Left lung (tissue), 10 donors: ENCODE data around the gene C1QL4. TPM values are rescaled to one million over a fixed set of nuclear protein-coding genes. Genes with fewer than 3 reads are reported as not detected.

ENCODE experiments used
- ATAC-seq: fragments of 200-7000 bp; cut with Tn5 transposase; one replicate; pipeline ENCODE4 v1.9.1; 2020; ENCODE audit warnings: moderate library complexity
- DNase-seq, 4 donors: peaks; one replicate each; pipeline ENCODE4 v3.0.0-alpha.2; 2013 to 2020
- H3K27ac ChIP-seq, 2 donors: fragments of 200-600 bp; sonication (generic) in 1 of 2; one replicate each; pipeline versions ENCODE4 v1.5.0 to v1.8.0; 2020 to 2021
- H3K27me3 ChIP-seq, 2 donors: fragments of 200-600 bp; sonication (generic) in 1 of 2; one replicate each; pipeline versions ENCODE4 v1.5.0 to v1.8.0; 2020 to 2021
- H3K36me3 ChIP-seq, 2 donors: fragments of 200-600 bp; sonication (generic) in 1 of 2; one replicate each; pipeline versions ENCODE4 v1.5.0 to v1.8.0; 2020 to 2021
- H3K4me1 ChIP-seq, 2 donors: fragments of 200-600 bp; one replicate each; pipeline ENCODE4 v1.8.0; 2021
- H3K4me3 ChIP-seq, 2 donors: fragments of 200-600 bp; sonication (generic) in 1 of 2; one replicate each; pipeline versions ENCODE4 v1.5.0 to v1.8.0; 2020 to 2021; ENCODE audit warnings: mild to moderate bottlenecking in 1 of 2
- H3K9me3 ChIP-seq, 2 donors: fragments of 200-600 bp; sonication (generic) in 1 of 2; one replicate each; pipeline versions ENCODE4 v1.5.0 to v1.8.0; 2020 to 2021
- CTCF ChIP-seq, 2 donors: fragments of 200-600 bp; sonication (generic) in 1 of 2; IDR thresholded peaks; one replicate each; pipeline versions ENCODE4 v1.5.0 to v1.8.0; 2021; ENCODE audit warnings: antibody characterized with exemption in 2 of 2
- intact Hi-C, 2 donors: fragments of 100-400 bp; cut with DNase I; formaldehyde crosslinking; loops; one replicate each; pipeline versions ENCODE4 v1.11.2 to v1.14.2; 2022
- polyA plus RNA-seq, 6 donors: library from polyadenylated mRNA; unstranded; fragments of 120-200 nt; gene quantifications; one replicate each; pipeline ENCODE4 v1.2.1, GENCODE V29; 2013; ENCODE audit not compliant: insufficient read length in 6 of 6
- total RNA-seq, 2 donors: library from RNA; stranded (reverse); fragmentation: NEBNext Ultra II Directional; extraction: Animal tissue kit (Norgen Biotek cat#: 25700); gene quantifications; one replicate each; pipeline ENCODE4 v1.2.1, GENCODE V29; 2021
- donor health status: DM: no; HTN: yes; CAD: no.
- donor health status: DM: no; HTN: no; CAD: no.

C1QL4 gene
- total and polyA plus RNA-seq, 8 donors = 0.07 TPM; not detected in 7

DNA sequence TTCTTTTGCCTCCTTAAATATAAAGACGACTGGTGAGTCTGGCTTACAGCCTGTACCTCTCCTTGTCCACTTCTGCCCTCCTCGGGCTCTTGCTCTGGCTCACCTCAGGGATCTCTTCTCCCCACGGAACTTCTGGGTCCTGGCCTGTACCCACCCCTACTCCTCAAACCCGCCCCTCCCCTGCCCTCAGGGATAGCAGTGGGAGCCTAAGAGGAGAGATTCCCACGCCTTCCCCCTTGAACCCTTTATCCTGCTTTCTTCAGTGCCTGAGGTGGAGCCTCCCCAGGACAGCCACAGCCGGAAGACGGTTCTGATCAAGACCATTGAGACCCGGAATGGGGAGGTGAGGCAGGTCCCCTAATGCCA, 39.3 kb downstream of the C1QL4 start:
- Histone ChIP-seq H3K9me3 (no peaks in the 10 kb centered on the region), H3K36me3 (no peaks in the 10 kb centered on the region), H3K27ac (no peak overlapping the region), H3K4me1 (peaks cover 19 to 22% of the 10 kb centered on the region in 2 donors), H3K27me3 (peaks cover 45 to 97% of the 10 kb centered on the region in 2 donors), H3K4me3 (peak overlapping the region in 1 of 2 donors; percentile 20)
- no peak for TF ChIP-seq CTCF (IDR thresholded peaks at IDR 0.05)
- no peak for DNase-seq
- intact Hi-C loops = no loop called here
- no peak for ATAC-seq

GRCh38 chr12:49296836-49297694, 39.9 kb downstream of the C1QL4 start:
- peak; percentile 76 for ATAC-seq
- no peaks in the 10 kb centered on the region for H3K9me3 ChIP-seq
- H3K27ac ChIP-seq = no peak overlapping the region
- intact Hi-C loops = no loop called here
- H3K4me1 ChIP-seq = peaks cover 20 to 22% of the 10 kb centered on the region in 2 donors
- no peak for TF ChIP-seq CTCF (IDR thresholded peaks at IDR 0.05)
- DNase-seq = peak in 3 of 4 donors; percentile 20 to 84 (median 52)
- peak overlapping the region in 1 of 2 donors; percentile 20 for H3K4me3 ChIP-seq
- H3K36me3 ChIP-seq = no peaks in the 10 kb centered on the region
- H3K27me3 ChIP-seq = peaks cover 45 to 90% of the 10 kb centered on the region in 2 donors

DNA sequence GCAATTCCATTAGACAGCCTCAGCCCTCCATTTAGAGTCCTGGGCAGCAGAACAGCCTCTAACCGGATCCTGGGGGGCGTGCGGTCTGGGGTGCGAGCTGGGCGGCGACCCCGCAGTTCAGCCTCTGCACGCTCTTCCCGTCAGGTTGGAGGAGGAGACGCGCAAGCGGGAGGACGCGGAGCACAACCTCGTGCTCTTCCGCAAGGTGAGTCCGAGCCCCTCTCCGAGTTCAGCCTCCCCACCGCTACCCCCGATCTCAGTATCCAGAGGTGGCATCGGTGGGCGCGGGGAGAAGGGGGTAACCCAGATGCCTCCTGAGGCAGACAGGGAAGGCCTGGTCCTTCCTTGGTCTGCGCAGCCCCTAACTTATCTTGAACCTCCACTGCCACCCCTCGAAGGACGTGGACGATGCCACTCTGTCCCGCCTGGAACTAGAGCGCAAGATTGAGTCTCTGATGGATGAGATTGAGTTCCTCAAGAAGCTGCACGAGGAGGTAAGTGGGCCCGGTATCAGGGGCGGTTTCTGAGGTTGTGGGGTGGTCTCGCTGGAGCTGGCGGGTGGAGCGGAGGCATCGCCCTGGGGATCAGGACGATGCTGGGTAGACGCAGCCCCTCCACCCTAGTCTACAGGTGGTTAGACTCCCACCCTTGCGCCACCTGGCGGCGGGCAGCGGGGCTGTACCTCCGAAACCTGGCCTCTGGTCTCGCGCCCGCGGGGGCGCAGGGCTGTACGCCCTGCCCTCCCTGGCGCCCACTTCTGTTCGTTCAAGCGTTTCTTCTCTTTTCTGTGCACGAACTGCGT, 40.8 kb downstream of the C1QL4 start:
- Histone ChIP-seq H3K4me3 (peak overlapping the region in 1 of 2 donors; percentile 20), H3K36me3 (no peaks in the 10 kb centered on the region), H3K4me1 (peaks cover 20 to 22% of the 10 kb centered on the region in 2 donors), H3K9me3 (no peaks in the 10 kb centered on the region), H3K27ac (no peak overlapping the region), H3K27me3 (peaks cover 45 to 82% of the 10 kb centered on the region in 2 donors)
- intact Hi-C loops = no loop called here
- ATAC-seq = peak; percentile 71
- DNase-seq = peak in 2 of 4 donors; percentile 40 to 90
- peak; percentile 63 to 77 for TF ChIP-seq CTCF (IDR thresholded peaks at IDR 0.05)

DNA sequence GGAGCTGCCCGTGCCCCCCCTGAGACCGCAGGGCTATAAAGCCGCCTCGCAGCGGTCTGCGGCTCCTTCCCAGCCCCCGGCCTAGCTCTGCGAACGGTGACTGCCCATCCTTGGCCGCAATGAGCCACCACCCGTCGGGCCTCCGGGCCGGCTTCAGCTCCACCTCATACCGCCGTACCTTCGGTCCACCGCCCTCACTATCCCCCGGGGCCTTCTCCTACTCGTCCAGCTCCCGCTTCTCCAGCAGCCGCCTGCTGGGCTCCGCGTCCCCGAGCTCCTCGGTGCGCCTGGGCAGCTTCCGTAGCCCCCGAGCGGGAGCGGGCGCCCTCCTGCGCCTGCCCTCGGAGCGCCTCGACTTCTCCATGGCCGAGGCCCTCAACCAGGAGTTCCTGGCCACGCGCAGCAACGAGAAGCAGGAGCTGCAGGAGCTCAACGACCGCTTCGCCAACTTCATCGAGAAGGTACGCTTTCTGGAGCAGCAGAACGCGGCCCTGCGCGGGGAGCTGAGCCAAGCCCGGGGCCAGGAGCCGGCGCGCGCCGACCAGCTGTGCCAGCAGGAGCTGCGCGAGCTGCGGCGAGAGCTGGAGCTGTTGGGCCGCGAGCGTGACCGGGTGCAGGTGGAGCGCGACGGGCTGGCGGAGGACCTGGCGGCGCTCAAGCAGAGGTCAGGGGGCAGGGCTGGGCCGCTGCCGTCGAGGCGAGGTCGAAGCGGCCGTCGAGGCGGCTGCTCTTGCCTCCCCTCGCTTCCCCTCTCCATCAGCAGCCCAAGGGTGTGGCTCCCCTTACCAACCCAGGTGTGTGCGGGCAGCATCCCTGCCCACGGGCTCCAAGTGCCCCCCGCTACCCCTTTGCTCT, 41.7 kb downstream of the C1QL4 start, which contains the start of gene PRPH:
Gene PRPH, plus strand, starts transcription at position 66 of the 855 bp plus-strand sequence. Its CDS starts 54 bp downstream, at position 120.
- ATAC-seq (no peak), DNase-seq (peak in 1 of 4 donors; percentile 79)
- H3K4me1 ChIP-seq = peaks cover 20 to 22% of the 10 kb centered on the region in 2 donors
- intact Hi-C loops = no loop called here
- H3K4me3 ChIP-seq = no peak within 1 kb of the TSS
- no peak for TF ChIP-seq CTCF (IDR thresholded peaks at IDR 0.05)
- no peaks in the 10 kb centered on the region for H3K36me3 ChIP-seq
- H3K27me3 ChIP-seq = peaks cover 45 to 73% of the 10 kb centered on the region in 2 donors
- no peak within 1 kb of the TSS for H3K27ac ChIP-seq
- H3K9me3 ChIP-seq = no peaks in the 10 kb centered on the region
